ENCODE data around the gene ARHGEF19. TPM values are rescaled to one million over a fixed set of nuclear protein-coding genes. Genes with fewer than 3 reads are reported as not detected.

Gene ARHGEF19
- total and polyA plus RNA-seq, 2 of the 13 experiments (the other 11 are each of a cell fraction or from before 2014, with no cell fraction given): 1.7 to 1.8 TPM

- TF ChIP-seq HOXA7 (CRISPR knock-in tag; IDR thresholded peaks at IDR 0.05) (0 out of 2 replicates have a peak, but pooled peaks have one; percentile 43), HBP1 (CRISPR knock-in tag; IDR thresholded peaks at IDR 0.05; ENCODE audit: low read depth) (0 out of 2 replicates have a peak, but pooled peaks have one; percentile 30), PCBP1 (IDR thresholded peaks at IDR 0.05; ENCODE audit: borderline replicate concordance, low read depth, low read length) (no peak), CEBPB (IDR thresholded peaks at IDR 0.05; ENCODE audit: borderline replicate concordance, low read depth, low read length) (no peak), ZBTB43 (CRISPR knock-in tag; conservative IDR thresholded peaks at IDR 0.05) (no peak), HES4 (CRISPR knock-in tag; IDR thresholded peaks at IDR 0.05; ENCODE audit: borderline replicate concordance) (peak; percentile 23; the same call in 1 of the 2 replicates), ZNF687 (CRISPR knock-in tag; IDR thresholded peaks at IDR 0.05) (peak; percentile 86), ZNF17 (CRISPR knock-in tag; IDR thresholded peaks at IDR 0.05) (no peak), MXD3 (CRISPR knock-in tag; IDR thresholded peaks at IDR 0.05) (0 out of 2 replicates have a peak, but pooled peaks have one; percentile 60), ATF1 (CRISPR knock-in tag; IDR thresholded peaks at IDR 0.05) (no peak), SIX1 (CRISPR knock-in tag; IDR thresholded peaks at IDR 0.05; ENCODE audit: borderline replicate concordance) (no peak), ZBTB46 (CRISPR knock-in tag; IDR thresholded peaks at IDR 0.05; ENCODE audit: borderline replicate concordance) (no peak), CREB1 (IDR thresholded peaks at IDR 0.05) (no peak), CREB1 (CRISPR knock-in tag; IDR thresholded peaks at IDR 0.05) (peak; percentile 69), ZFP1 (CRISPR knock-in tag; IDR thresholded peaks at IDR 0.05) (no peak), JUND (CRISPR knock-in tag; IDR thresholded peaks at IDR 0.05) (no peak), MNT (IDR thresholded peaks at IDR 0.05) (peak; percentile 29; the same call in 1 of the 2 replicates), HIVEP1 (CRISPR knock-in tag; IDR thresholded peaks at IDR 0.05) (no peak), MED13 (CRISPR knock-in tag; IDR thresholded peaks at IDR 0.05) (no peak)
Observed at GRCh38 chr1:16236511-16237342, 24.3 kb upstream of the ARHGEF19 start, which contains the start of gene CPLANE2 (continued).

Data from HepG2 (cell line).